Sigmoid colon (tissue), 7 donors: ENCODE data around the gene LIPG. TPM values are rescaled to one million over a fixed set of nuclear protein-coding genes. Genes with fewer than 3 reads are reported as not detected.

ENCODE experiments used
- DNase-seq: peaks from one replicate; pipeline ENCODE4 v3.0.0-alpha.2; 2019
- H3K27ac ChIP-seq, 4 donors: fragments of 200-600 bp; sonication (generic); one replicate each; pipeline ENCODE4 v1.5.1; 2016 to 2019; ENCODE audit warnings: mild to moderate bottlenecking in 1 of 4
- H3K27me3 ChIP-seq, 3 donors: fragments of 200-600 bp; sonication (generic); one replicate each; pipeline ENCODE4 v1.5.1; 2019; ENCODE audit warnings: mild to moderate bottlenecking in 1 of 3
- H3K36me3 ChIP-seq, 4 donors: fragments of 200-600 bp; sonication (generic); one replicate each; pipeline ENCODE4 v1.5.1; 2016 to 2019
- H3K4me1 ChIP-seq, 4 donors: fragments of 200-600 bp; sonication (generic); one replicate each; pipeline ENCODE4 v1.5.1; 2017 to 2019
- H3K4me3 ChIP-seq, 4 donors: fragments of 200-600 bp; sonication (generic); one replicate each; pipeline ENCODE4 v1.5.1; 2017 to 2019; ENCODE audit warnings: mild to moderate bottlenecking in 2 of 4, moderate library complexity in 1 of 4
- H3K9me3 ChIP-seq, 4 donors: fragments of 200-600 bp in 3 of 4; sonication (generic) in 3 of 4; one replicate each; pipeline versions ENCODE4 v1.5.1 to v1.6.1; 2013 to 2019
- EP300 ChIP-seq, 4 donors: sonication (generic); formaldehyde crosslinking; IDR thresholded peaks; one replicate each; pipeline ENCODE4 v1.6.1; 2017; ENCODE audit warnings: antibody characterized with exemption in 4 of 4
- POLR2A ChIP-seq, 2 donors: fragments of 450-650 bp; IDR thresholded peaks; one replicate each; pipeline ENCODE4 v1.6.1; 2016; ENCODE audit warnings: antibody characterized with exemption in 2 of 2, mild to moderate bottlenecking in 2 of 2, moderate library complexity in 2 of 2
- POLR2AphosphoS5 ChIP-seq, 4 donors: sonication (generic); formaldehyde crosslinking; IDR thresholded peaks; one replicate each; pipeline ENCODE4 v1.6.1; 2017; ENCODE audit warnings: antibody characterized with exemption in 4 of 4
- WGBS, 2 donors: extraction: QIAGEN DNeasy Blood & Tissue Kit; methylation state at CpG; one replicate each; pipeline ENCODE4 v1.1.7; 2013; 5-methylcytosine and 5-hydroxymethylcytosine counted together
- intact Hi-C: fragments of 100-400 bp; cut with DNase I; formaldehyde crosslinking; loops from one replicate; pipeline ENCODE4 v1.15.1; 2023
- polyA plus RNA-seq, 3 donors: library from polyadenylated mRNA; stranded (reverse); fragments of 200-250 nt; gene quantifications; one replicate each; pipeline ENCODE4 v1.2.3, GENCODE V29; 2013
- total RNA-seq, 4 donors: library from RNA; depleted of rRNA; stranded (reverse); fragments of >200 nt; gene quantifications; one replicate each; pipeline ENCODE4 v1.1.0, GENCODE V29; 2016
- TF ChIP-seq, protein P1 (sequence below), 4 experiments: fragments of 450-650 bp in 3 of 4; fragments of 200-600 bp in 1 of 4; IDR thresholded peaks; one replicate each; pipeline ENCODE4 v1.5.1; 2016 to 2019; ENCODE audit warnings: antibody characterized with exemption in 4 of 4, mild to moderate bottlenecking in 3 of 4, moderate library complexity in 2 of 4
- donor health status: healthy with polysubstance abuse.
- donor health status: Bipolar disorder and iron deficiency.
- donor health status: healthy.

LIPG gene
- total and polyA plus RNA-seq, 7 donors = under 0.01 to 21.9 (median 2.4) TPM

DNA sequence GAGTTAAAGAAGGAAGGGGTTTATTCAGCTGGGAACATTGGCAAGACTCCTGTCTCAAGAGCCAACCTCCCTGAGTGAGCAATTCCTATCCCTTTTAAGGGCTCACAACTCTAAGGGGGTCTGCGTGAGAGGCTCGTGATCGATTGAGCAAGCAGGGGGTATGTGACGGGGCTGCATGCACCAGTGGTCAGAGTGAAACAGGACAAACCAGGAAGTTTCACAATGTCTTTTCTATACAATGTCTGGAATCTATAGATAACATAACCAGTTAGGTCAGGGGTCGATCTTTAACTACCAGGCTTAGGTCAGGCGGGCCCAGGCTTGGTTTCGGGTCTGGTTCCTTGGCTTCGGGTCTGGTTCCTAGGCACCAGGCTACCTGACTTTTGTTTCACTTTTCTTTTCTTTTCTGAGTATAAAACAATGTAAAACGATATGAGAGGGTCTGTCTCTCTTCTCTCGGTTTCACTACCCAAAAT is 30.1 kb upstream of the LIPG start:
- H3K27me3 ChIP-seq = no peaks in the 10 kb centered on the region
- no peaks in the 10 kb centered on the region for H3K36me3 ChIP-seq
- no peak overlapping the region for H3K4me3 ChIP-seq
- 72 to 78% methylated on average over 10 of the region's 10 CpGs for WGBS, 2 donors
- TF ChIP-seq EP300 (IDR thresholded peaks at IDR 0.05) = no peak
- TF ChIP-seq, protein P1, sequence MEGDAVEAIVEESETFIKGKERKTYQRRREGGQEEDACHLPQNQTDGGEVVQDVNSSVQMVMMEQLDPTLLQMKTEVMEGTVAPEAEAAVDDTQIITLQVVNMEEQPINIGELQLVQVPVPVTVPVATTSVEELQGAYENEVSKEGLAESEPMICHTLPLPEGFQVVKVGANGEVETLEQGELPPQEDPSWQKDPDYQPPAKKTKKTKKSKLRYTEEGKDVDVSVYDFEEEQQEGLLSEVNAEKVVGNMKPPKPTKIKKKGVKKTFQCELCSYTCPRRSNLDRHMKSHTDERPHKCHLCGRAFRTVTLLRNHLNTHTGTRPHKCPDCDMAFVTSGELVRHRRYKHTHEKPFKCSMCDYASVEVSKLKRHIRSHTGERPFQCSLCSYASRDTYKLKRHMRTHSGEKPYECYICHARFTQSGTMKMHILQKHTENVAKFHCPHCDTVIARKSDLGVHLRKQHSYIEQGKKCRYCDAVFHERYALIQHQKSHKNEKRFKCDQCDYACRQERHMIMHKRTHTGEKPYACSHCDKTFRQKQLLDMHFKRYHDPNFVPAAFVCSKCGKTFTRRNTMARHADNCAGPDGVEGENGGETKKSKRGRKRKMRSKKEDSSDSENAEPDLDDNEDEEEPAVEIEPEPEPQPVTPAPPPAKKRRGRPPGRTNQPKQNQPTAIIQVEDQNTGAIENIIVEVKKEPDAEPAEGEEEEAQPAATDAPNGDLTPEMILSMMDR (IDR thresholded peaks at IDR 0.05) = no peak
- TF ChIP-seq POLR2AphosphoS5 (IDR thresholded peaks at IDR 0.05) = no peak
- no peak overlapping the region for H3K27ac ChIP-seq
- intact Hi-C loops = no loop called here
- no peaks in the 10 kb centered on the region for H3K4me1 ChIP-seq
- no peaks in the 10 kb centered on the region for H3K9me3 ChIP-seq
- no peak for DNase-seq

DNA sequence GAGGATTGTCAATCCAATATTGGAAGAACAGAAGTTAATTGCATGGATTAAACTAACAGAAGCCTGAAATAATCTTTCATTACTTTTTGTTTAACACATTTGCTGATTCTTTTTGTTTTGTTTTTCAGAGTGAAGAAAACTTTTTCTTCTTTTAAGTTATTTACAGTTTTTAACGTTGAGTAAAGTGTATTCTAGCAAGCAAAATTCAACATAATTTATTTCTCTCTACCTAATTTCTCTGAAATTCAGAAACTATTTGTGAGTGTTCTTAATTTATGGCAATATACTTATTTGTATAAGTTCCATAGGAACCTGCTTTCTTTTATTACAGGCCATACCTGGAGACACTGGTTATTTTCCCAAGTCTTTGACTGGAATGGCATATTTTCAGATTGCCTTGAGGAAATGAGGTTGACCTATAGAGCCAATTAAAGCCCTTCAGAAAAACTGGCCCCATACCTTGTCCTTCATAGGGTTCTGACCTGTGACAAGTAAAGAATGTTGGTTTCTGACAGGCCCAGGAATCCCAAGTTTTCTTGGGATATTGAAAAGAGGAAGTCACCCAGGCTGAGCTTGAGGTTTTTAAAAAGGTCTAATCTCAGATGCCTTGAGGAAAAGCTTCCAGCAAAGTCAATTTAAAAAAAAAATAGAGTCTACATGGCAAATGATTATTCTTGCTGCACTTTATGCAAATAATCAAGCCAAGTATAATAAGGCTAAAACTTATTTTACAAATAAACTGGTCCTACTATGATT is 26.8 kb upstream of the LIPG start:
- no peaks in the 10 kb centered on the region for H3K4me1 ChIP-seq
- intact Hi-C loops = no loop called here

GRCh38 chr18:49537232-49537896 is 24.5 kb upstream of the LIPG start:
- no peaks in the 10 kb centered on the region for H3K4me1 ChIP-seq
- 86 to 87% methylated on average over 6 of the region's 6 CpGs for WGBS, 2 donors
- no peak overlapping the region for H3K27ac ChIP-seq
- no peak overlapping the region for H3K4me3 ChIP-seq
- DNase-seq = no peak
- H3K27me3 ChIP-seq = no peaks in the 10 kb centered on the region
- TF ChIP-seq POLR2A (IDR thresholded peaks at IDR 0.05) = no peak
- no peak for TF ChIP-seq EP300 (IDR thresholded peaks at IDR 0.05)
- no peak for TF ChIP-seq POLR2AphosphoS5 (IDR thresholded peaks at IDR 0.05)
- TF ChIP-seq, protein P1 (IDR thresholded peaks at IDR 0.05) = no peak
- H3K9me3 ChIP-seq = no peaks in the 10 kb centered on the region
- intact Hi-C loops = no loop called here
- no peaks in the 10 kb centered on the region for H3K36me3 ChIP-seq

More for the DNA sequence above, 26.8 kb upstream of the LIPG start:
- TF ChIP-seq EP300 (IDR thresholded peaks at IDR 0.05) (no peak), POLR2AphosphoS5 (IDR thresholded peaks at IDR 0.05) (no peak), POLR2A (IDR thresholded peaks at IDR 0.05) (no peak)
- TF ChIP-seq, protein P1 (IDR thresholded peaks at IDR 0.05) = no peak
- WGBS, 2 donors = 88 to 90% methylated on average over 1 of the region's 1 CpG
- Histone ChIP-seq H3K36me3 (no peaks in the 10 kb centered on the region), H3K9me3 (no peaks in the 10 kb centered on the region), H3K27ac (no peak overlapping the region), H3K27me3 (no peaks in the 10 kb centered on the region), H3K4me3 (no peak overlapping the region)
- no peak for DNase-seq

DNA sequence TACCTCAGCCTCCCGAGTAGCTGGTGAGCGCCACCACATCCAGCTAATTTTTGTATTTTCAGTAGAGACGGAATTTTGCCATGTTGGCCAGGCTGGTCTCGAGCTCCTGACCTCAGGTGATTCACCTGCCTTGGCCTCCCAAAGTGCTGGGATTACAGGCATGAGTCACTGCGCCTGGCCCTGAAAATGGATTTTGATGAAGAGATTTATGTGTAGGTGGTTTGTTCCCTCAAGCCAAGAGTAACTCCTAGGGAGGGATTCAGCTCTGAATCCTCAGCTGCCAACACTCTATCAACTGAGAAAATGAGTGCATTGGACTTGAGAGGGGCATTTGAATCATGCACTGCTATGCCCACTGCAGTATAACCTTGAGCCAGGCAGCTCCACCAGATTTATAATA is 17.5 kb upstream of the LIPG start:
- TF ChIP-seq POLR2A (IDR thresholded peaks at IDR 0.05) (no peak), POLR2AphosphoS5 (IDR thresholded peaks at IDR 0.05) (no peak), EP300 (IDR thresholded peaks at IDR 0.05) (no peak)
- TF ChIP-seq, protein P1 (IDR thresholded peaks at IDR 0.05) = no peak
- Histone ChIP-seq H3K27ac (no peak overlapping the region), H3K4me1 (peaks cover 0 to 8% (median 0%) of the 10 kb centered on the region in 4 donors), H3K27me3 (no peaks in the 10 kb centered on the region), H3K4me3 (no peak overlapping the region), H3K9me3 (no peaks in the 10 kb centered on the region), H3K36me3 (no peaks in the 10 kb centered on the region)
- 90 to 93% methylated on average over 5 of the region's 5 CpGs for WGBS, 2 donors
- DNase-seq = no peak
- intact Hi-C loops = no loop called here
